Measurements from ENCODE around the gene BCL2A1.
"Not testable (repeated sequence)": the region's sequence is repeated elsewhere in the genome, so short reads cannot be mapped to it uniquely, and the experiment has no call there.

The BCL2A1 gene

GRCh38 chr15:80012060-80012726, 41.2 kb upstream of the BCL2A1 start:
- H3K36me3 ChIP-seq (ENCODE audit: control insufficient read depth in 1 of 2, insufficient read depth in 2 of 2, low read length in 2 of 2), result no peaks in the 10 kb centered on the region
- no peaks in the 10 kb centered on the region for H3K79me2 ChIP-seq (ENCODE audit: control insufficient read depth, insufficient read depth, low read length, poor library complexity)
- H3K4me3 ChIP-seq (ENCODE audit: low read depth, low read length), result no peak overlapping the region
- H3K18ac ChIP-seq (ENCODE audit: low read length), result no peak overlapping the region
- H3K79me1 ChIP-seq (ENCODE audit: low read length), result no peaks in the 10 kb centered on the region
- WGBS (ENCODE audit: extremely low coverage, insufficient coverage, insufficient read length), result no CpG with 5 or more reads among the region's 6 CpGs
- H3K9ac ChIP-seq (ENCODE audit: low read length), result no peak overlapping the region
- H2BK120ac ChIP-seq (ENCODE audit: insufficient read depth, low read length, poor library complexity), result no peak overlapping the region
- no peak overlapping the region for H3K23ac ChIP-seq (ENCODE audit: low read length)
- no peak overlapping the region for H4K12ac ChIP-seq (ENCODE audit: low read depth, low read length)
- H2AK5ac ChIP-seq (ENCODE audit: low read length), result no peak overlapping the region
- H4K91ac ChIP-seq (ENCODE audit: low read depth, low read length), result no peak overlapping the region
- H3K4me1 ChIP-seq (ENCODE audit: control insufficient read depth in 1 of 2, insufficient read depth in 2 of 2, low read length in 2 of 2), result no peaks in the 10 kb centered on the region
- no peak overlapping the region for H2BK12ac ChIP-seq (ENCODE audit: low read length)
- H3K4ac ChIP-seq (ENCODE audit: low read depth, low read length), result no peak overlapping the region
- H4K8ac ChIP-seq (ENCODE audit: low read depth, low read length), result no peak overlapping the region
- no peak overlapping the region for H2BK5ac ChIP-seq (ENCODE audit: low read depth, low read length, poor library complexity)
- DNase-seq, result no peak
- no peaks in the 10 kb centered on the region for H3K9me3 ChIP-seq (ENCODE audit: insufficient read depth, low read depth, low read length)
- H2AFZ ChIP-seq (ENCODE audit: insufficient read depth, low read length, poor library complexity), result no peak overlapping the region
- H3K27ac ChIP-seq (ENCODE audit: low read depth, low read length), result no peak overlapping the region
- no peaks in the 10 kb centered on the region for H3K27me3 ChIP-seq (ENCODE audit: insufficient read depth, low read length)
- no peak overlapping the region for H3K4me2 ChIP-seq (ENCODE audit: low read length)
- no peak overlapping the region for H3K14ac ChIP-seq (ENCODE audit: low read length)

DNA sequence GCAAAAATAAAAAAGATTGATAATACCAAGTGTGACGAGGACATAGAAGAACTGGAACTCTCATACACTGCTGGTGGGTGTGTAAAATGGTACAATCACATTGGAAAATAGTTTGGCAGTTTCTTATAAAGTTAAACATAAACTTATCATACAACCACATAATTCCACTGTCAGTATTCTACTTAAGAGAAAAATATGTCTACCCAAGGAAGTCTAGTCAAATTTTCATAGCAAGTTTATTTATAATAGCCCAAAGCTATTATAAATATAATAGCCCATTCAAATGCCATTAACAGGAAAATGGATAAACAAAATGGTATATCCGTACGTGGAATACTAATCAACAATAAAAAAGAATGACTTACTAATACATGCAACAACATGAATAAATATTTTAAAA, 40.6 kb upstream of the BCL2A1 start:
- Histone ChIP-seq H3K4me1 (ENCODE audit: control insufficient read depth in 1 of 2, insufficient read depth in 2 of 2, low read length in 2 of 2) (no peaks in the 10 kb centered on the region), H2AK5ac (ENCODE audit: low read length) (no peak overlapping the region), H2BK120ac (ENCODE audit: insufficient read depth, low read length, poor library complexity) (no peak overlapping the region), H2BK5ac (ENCODE audit: low read depth, low read length, poor library complexity) (no peak overlapping the region), H3K4me3 (ENCODE audit: low read depth, low read length) (no peak overlapping the region), H3K4me2 (ENCODE audit: low read length) (no peak overlapping the region), H3K79me1 (ENCODE audit: low read length) (no peaks in the 10 kb centered on the region), H2BK12ac (ENCODE audit: low read length) (no peak overlapping the region), H3K27me3 (ENCODE audit: insufficient read depth, low read length) (no peaks in the 10 kb centered on the region), H2AFZ (ENCODE audit: insufficient read depth, low read length, poor library complexity) (no peak overlapping the region), H4K91ac (ENCODE audit: low read depth, low read length) (no peak overlapping the region), H3K36me3 (ENCODE audit: control insufficient read depth in 1 of 2, insufficient read depth in 2 of 2, low read length in 2 of 2) (no peaks in the 10 kb centered on the region), H3K18ac (ENCODE audit: low read length) (no peak overlapping the region), H3K79me2 (ENCODE audit: control insufficient read depth, insufficient read depth, low read length, poor library complexity) (no peaks in the 10 kb centered on the region), H3K9me3 (ENCODE audit: insufficient read depth, low read depth, low read length) (no peaks in the 10 kb centered on the region), H3K4ac (ENCODE audit: low read depth, low read length) (no peak overlapping the region), H3K9ac (ENCODE audit: low read length) (no peak overlapping the region), H3K14ac (ENCODE audit: low read length) (no peak overlapping the region), H4K12ac (ENCODE audit: low read depth, low read length) (no peak overlapping the region), H3K23ac (ENCODE audit: low read length) (no peak overlapping the region), H4K8ac (ENCODE audit: low read depth, low read length) (no peak overlapping the region), H3K27ac (ENCODE audit: low read depth, low read length) (no peak overlapping the region)
- no CpG with 5 or more reads among the region's 3 CpGs for WGBS (ENCODE audit: extremely low coverage, insufficient coverage, insufficient read length)
- no peak for DNase-seq

- H3K4me1 ChIP-seq (ENCODE audit: control insufficient read depth in 1 of 2, insufficient read depth in 2 of 2, low read length in 2 of 2); H2BK12ac ChIP-seq (ENCODE audit: low read length); H3K23ac ChIP-seq (ENCODE audit: low read length); H2BK5ac ChIP-seq (ENCODE audit: low read depth, low read length, poor library complexity); H4K91ac ChIP-seq (ENCODE audit: low read depth, low read length); H3K27me3 ChIP-seq (ENCODE audit: insufficient read depth, low read length); H3K9me3 ChIP-seq (ENCODE audit: insufficient read depth, low read depth, low read length); H3K4ac ChIP-seq (ENCODE audit: low read depth, low read length); DNase-seq; H3K79me2 ChIP-seq (ENCODE audit: control insufficient read depth, insufficient read depth, low read length, poor library complexity); H2BK120ac ChIP-seq (ENCODE audit: insufficient read depth, low read length, poor library complexity); H2AFZ ChIP-seq (ENCODE audit: insufficient read depth, low read length, poor library complexity); H3K4me2 ChIP-seq (ENCODE audit: low read length); H4K12ac ChIP-seq (ENCODE audit: low read depth, low read length); H3K9ac ChIP-seq (ENCODE audit: low read length); H3K14ac ChIP-seq (ENCODE audit: low read length); H3K4me3 ChIP-seq (ENCODE audit: low read depth, low read length); H3K27ac ChIP-seq (ENCODE audit: low read depth, low read length); H3K36me3 ChIP-seq (ENCODE audit: control insufficient read depth in 1 of 2, insufficient read depth in 2 of 2, low read length in 2 of 2); H4K8ac ChIP-seq (ENCODE audit: low read depth, low read length); H2AK5ac ChIP-seq (ENCODE audit: low read length); H3K79me1 ChIP-seq (ENCODE audit: low read length); H3K18ac ChIP-seq (ENCODE audit: low read length): not testable (repeated sequence)
- WGBS (ENCODE audit: extremely low coverage, insufficient coverage, insufficient read length), result no CpG with 5 or more reads among the region's 9 CpGs
These were observed 40.1 kb upstream of the BCL2A1 start for GRCh38 chr15:80011041-80011523.

DNA sequence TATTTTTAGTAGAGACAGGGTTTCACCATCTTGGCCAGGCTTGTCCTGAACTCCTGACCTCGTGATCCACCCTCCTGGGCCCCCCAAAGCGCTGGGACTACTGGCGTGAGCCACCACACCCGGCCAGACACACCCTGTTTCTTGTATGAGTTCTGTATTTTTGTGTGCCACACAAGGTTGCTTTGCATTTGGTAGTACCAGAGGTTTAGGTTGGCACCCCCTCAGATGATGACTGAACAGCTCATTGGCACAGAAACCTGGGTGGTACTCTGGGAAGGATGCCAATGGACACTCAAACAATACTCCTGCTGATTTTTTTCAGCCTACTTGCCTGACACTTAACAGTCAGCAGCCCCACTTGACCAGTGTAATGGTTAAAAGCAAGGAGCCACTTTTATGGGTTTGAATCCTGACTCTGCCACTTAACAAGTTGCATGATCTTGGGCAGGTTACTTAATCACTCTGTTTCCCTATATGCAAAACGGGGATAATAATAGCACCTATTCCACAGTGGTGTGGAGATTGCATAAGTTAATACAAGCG, 39.2 kb upstream of the BCL2A1 start:
- WGBS (ENCODE audit: extremely low coverage, insufficient coverage, insufficient read length), result no CpG with 5 or more reads among the region's 6 CpGs

More for the DNA sequence above, 39.2 kb upstream of the BCL2A1 start:
- H3K23ac ChIP-seq (ENCODE audit: low read length), result no peak overlapping the region
- no peak overlapping the region for H4K8ac ChIP-seq (ENCODE audit: low read depth, low read length)
- H3K27me3 ChIP-seq (ENCODE audit: insufficient read depth, low read length), result no peaks in the 10 kb centered on the region
- no peaks in the 10 kb centered on the region for H3K79me2 ChIP-seq (ENCODE audit: control insufficient read depth, insufficient read depth, low read length, poor library complexity)
- DNase-seq, result no peak
- H2AK5ac ChIP-seq (ENCODE audit: low read length), result no peak overlapping the region
- no peak overlapping the region for H3K14ac ChIP-seq (ENCODE audit: low read length)
- H2AFZ ChIP-seq (ENCODE audit: insufficient read depth, low read length, poor library complexity), result no peak overlapping the region
- H3K18ac ChIP-seq (ENCODE audit: low read length), result no peak overlapping the region
- no peak overlapping the region for H2BK12ac ChIP-seq (ENCODE audit: low read length)
- H4K12ac ChIP-seq (ENCODE audit: low read depth, low read length), result no peak overlapping the region
- H3K27ac ChIP-seq (ENCODE audit: low read depth, low read length), result no peak overlapping the region
- no peaks in the 10 kb centered on the region for H3K4me1 ChIP-seq (ENCODE audit: control insufficient read depth in 1 of 2, insufficient read depth in 2 of 2, low read length in 2 of 2)
- no peak overlapping the region for H3K4me2 ChIP-seq (ENCODE audit: low read length)
- no peaks in the 10 kb centered on the region for H3K36me3 ChIP-seq (ENCODE audit: control insufficient read depth in 1 of 2, insufficient read depth in 2 of 2, low read length in 2 of 2)
- H3K79me1 ChIP-seq (ENCODE audit: low read length), result no peaks in the 10 kb centered on the region
- no peaks in the 10 kb centered on the region for H3K9me3 ChIP-seq (ENCODE audit: insufficient read depth, low read depth, low read length)
- H3K4me3 ChIP-seq (ENCODE audit: low read depth, low read length), result no peak overlapping the region
- H3K4ac ChIP-seq (ENCODE audit: low read depth, low read length), result no peak overlapping the region
- H4K91ac ChIP-seq (ENCODE audit: low read depth, low read length), result no peak overlapping the region
- no peak overlapping the region for H3K9ac ChIP-seq (ENCODE audit: low read length)
- no peak overlapping the region for H2BK5ac ChIP-seq (ENCODE audit: low read depth, low read length, poor library complexity)
- H2BK120ac ChIP-seq (ENCODE audit: insufficient read depth, low read length, poor library complexity), result no peak overlapping the region

Data from trophoblast cell (in vitro differentiated cells and primary cell).